Measurements from ENCODE around the gene AKAP1. TPM values are rescaled to one million over a fixed set of nuclear protein-coding genes. Genes with fewer than 3 reads are reported as not detected.
"Not testable (repeated sequence)": the region's sequence is repeated elsewhere in the genome, so short reads cannot be mapped to it uniquely, and the experiment has no call there.

Gene AKAP1
- total RNA-seq, 4 donors from 2014 or later: 23.3 to 62.4 (median 32.0) TPM

DNA sequence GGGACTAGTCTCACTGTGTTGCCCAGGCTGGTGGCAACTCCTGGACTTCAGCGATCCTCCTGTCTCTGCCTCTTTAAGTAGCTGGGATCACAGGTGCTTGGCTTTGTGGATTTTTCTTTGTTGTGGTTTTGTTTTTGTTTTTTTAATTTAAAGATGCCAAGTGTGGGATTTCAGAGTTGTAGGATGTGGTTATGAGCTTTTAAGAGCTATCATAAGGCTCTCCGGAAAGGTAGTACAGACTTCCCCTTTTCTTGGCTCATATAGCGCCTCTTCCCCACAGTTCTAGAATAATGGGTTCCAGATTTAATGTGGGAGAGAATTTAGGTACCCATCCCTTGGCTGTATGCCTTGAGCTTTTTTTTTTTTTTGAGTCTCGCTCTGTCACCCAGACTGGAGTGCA, 17.1 kb downstream of the AKAP1 start:
- Histone ChIP-seq H3K4me1 (peaks cover 0 to 23% (median 4%) of the 10 kb centered on the region in 4 donors), H3K9me3 (no peaks in the 10 kb centered on the region), H3K36me3 (peaks cover 0 to 20% (median 0%) of the 10 kb centered on the region in 3 donors), H3K27me3 (no peaks in the 10 kb centered on the region), H3K4me3 (no peak overlapping the region), H3K27ac (no peak overlapping the region)
- DNase-seq (ENCODE audit: low spot score in 2 of 2): no peak
- TF ChIP-seq EP300 (IDR thresholded peaks at IDR 0.05) (no peak), POLR2A (IDR thresholded peaks at IDR 0.05) (no peak)
- TF ChIP-seq, protein P1, sequence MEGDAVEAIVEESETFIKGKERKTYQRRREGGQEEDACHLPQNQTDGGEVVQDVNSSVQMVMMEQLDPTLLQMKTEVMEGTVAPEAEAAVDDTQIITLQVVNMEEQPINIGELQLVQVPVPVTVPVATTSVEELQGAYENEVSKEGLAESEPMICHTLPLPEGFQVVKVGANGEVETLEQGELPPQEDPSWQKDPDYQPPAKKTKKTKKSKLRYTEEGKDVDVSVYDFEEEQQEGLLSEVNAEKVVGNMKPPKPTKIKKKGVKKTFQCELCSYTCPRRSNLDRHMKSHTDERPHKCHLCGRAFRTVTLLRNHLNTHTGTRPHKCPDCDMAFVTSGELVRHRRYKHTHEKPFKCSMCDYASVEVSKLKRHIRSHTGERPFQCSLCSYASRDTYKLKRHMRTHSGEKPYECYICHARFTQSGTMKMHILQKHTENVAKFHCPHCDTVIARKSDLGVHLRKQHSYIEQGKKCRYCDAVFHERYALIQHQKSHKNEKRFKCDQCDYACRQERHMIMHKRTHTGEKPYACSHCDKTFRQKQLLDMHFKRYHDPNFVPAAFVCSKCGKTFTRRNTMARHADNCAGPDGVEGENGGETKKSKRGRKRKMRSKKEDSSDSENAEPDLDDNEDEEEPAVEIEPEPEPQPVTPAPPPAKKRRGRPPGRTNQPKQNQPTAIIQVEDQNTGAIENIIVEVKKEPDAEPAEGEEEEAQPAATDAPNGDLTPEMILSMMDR (IDR thresholded peaks at IDR 0.05): no peak
- 78 to 81% methylated on average over 4 of the region's 4 CpGs for WGBS, 2 donors

DNA sequence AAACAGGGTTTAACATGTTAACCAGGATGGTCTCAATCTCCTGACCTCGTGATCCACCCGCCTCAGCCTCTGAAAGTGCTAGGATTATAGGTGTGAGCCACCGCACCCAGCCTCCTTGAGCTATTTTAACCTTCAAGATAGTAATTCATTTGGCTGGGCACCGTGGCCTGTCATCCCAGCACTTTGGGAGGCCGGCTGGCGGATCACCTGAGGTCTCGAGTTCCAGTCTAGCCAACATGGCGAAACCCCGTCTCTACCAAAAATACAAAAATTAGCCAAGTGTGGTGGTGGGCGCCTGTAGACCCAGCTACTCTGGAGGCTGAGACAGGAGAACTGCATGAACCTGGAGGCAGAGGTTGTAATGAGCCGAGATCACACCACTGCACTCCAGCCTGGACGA, 17.6 kb downstream of the AKAP1 start:
- 93 to 95% methylated on average over 12 of the region's 12 CpGs for WGBS, 2 donors
- Histone ChIP-seq H3K4me1 (peaks cover 0 to 20% (median 4%) of the 10 kb centered on the region in 4 donors), H3K36me3 (peaks cover 0 to 20% (median 0%) of the 10 kb centered on the region in 3 donors)
- H3K9me3 ChIP-seq; DNase-seq (ENCODE audit: low spot score in 2 of 2); H3K27me3 ChIP-seq; H3K27ac ChIP-seq; H3K4me3 ChIP-seq: not testable (repeated sequence)

DNA sequence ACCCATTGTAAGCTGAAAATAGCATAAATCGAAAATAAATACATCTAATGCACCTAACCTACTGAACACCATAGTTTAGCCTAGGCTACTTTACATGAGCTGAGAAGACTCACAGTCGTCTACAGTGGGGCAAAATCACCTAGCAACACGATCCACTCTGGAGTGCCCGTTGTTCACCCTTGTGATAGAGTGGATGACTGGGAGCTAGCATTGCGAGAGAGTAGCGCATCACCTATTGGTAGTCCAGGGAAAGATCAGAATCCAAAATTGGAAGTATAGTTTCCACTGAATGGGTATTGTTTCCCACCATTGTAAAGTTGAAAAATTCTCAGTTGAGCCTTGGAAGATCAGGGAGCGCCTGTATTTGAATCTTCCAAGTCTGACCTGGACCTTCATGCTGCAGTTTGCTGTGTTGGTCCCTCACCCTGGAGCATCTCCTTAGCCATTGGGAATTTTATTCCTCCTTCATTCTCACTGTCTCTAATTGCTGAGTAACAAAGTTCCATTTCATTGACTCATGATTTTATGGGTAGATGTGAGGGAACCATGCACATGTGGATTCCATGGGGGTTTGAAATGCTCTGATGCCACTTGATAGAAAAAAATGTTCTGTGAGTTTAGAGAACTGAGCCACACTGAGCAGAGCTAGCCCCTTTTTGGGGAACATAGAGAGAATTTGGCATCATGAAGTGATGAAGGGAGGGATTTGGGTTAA, 19.6 kb downstream of the AKAP1 start:
- H3K4me3 ChIP-seq: no peak overlapping the region
- 81% methylated on average over 7 of the region's 7 CpGs for WGBS, 2 donors
- TF ChIP-seq, protein P1 (IDR thresholded peaks at IDR 0.05): no peak
- TF ChIP-seq EP300 (IDR thresholded peaks at IDR 0.05): no peak
- TF ChIP-seq POLR2A (IDR thresholded peaks at IDR 0.05): no peak
- H3K27ac ChIP-seq: no peak overlapping the region
- peaks cover 0 to 24% (median 0%) of the 10 kb centered on the region in 3 donors for H3K36me3 ChIP-seq
- no peaks in the 10 kb centered on the region for H3K27me3 ChIP-seq
- H3K9me3 ChIP-seq: no peaks in the 10 kb centered on the region
- peaks cover 0 to 15% (median 4%) of the 10 kb centered on the region in 4 donors for H3K4me1 ChIP-seq
- DNase-seq (ENCODE audit: low spot score in 2 of 2): no peak

DNA sequence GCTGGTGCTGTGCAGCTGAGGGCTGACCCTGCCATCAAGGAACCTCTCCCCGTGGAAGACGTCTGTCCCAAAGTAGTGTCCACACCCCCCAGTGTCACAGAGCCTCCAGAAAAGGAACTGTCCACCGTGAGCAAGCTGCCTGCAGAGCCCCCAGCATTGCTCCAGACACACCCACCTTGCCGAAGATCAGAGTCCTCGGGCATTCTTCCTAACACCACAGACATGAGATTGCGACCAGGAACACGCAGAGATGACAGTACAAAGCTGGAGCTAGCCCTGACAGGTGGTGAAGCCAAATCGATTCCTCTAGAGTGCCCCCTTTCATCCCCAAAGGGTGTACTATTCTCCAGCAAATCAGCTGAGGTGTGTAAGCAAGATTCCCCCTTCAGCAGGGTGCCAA, 20.5 kb downstream of the AKAP1 start:
- Histone ChIP-seq H3K27ac (no peak overlapping the region), H3K36me3 (peaks cover 0 to 24% (median 0%) of the 10 kb centered on the region in 3 donors)

DNA sequence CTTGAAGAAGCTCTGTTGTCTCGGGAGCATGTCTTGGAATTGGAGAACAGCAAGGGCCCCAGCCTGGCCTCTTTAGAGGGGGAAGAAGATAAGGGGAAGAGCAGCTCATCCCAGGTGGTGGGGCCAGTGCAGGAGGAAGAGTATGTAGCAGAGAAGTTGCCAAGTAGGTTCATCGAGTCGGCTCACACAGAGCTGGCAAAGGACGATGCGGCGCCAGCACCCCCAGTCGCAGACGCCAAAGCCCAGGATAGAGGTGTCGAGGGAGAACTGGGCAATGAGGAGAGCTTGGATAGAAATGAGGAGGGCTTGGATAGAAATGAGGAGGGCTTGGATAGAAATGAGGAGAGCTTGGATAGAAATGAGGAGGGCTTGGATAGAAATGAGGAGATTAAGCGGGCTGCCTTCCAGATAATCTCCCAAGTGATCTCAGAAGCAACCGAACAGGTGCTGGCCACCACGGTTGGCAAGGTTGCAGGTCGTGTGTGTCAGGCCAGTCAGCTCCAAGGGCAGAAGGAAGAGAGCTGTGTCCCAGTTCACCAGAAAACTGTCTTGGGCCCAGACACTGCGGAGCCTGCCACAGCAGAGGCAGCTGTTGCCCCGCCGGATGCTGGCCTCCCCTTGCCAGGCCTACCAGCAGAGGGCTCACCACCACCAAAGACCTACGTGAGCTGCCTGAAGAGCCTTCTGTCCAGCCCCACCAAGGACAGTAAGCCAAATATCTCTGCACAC, 21.2 kb downstream of the AKAP1 start:
- 89 to 92% methylated on average over 15 to 17 of the region's 17 CpGs for WGBS, 2 donors
- H3K27me3 ChIP-seq: no peaks in the 10 kb centered on the region
- no peak overlapping the region for H3K27ac ChIP-seq
- H3K9me3 ChIP-seq: no peaks in the 10 kb centered on the region
- H3K4me3 ChIP-seq: no peak overlapping the region
- DNase-seq (ENCODE audit: low spot score in 2 of 2): no peak
- TF ChIP-seq EP300 (IDR thresholded peaks at IDR 0.05): no peak
- TF ChIP-seq, protein P1 (IDR thresholded peaks at IDR 0.05): no peak
- TF ChIP-seq POLR2A (IDR thresholded peaks at IDR 0.05): no peak
- peaks cover 0 to 27% (median 8%) of the 10 kb centered on the region in 4 donors for H3K4me1 ChIP-seq
- H3K36me3 ChIP-seq: peaks cover 0 to 29% (median 0%) of the 10 kb centered on the region in 3 donors

More for the DNA sequence above, 20.5 kb downstream of the AKAP1 start:
- TF ChIP-seq, protein P1 (IDR thresholded peaks at IDR 0.05): no peak
- TF ChIP-seq EP300 (IDR thresholded peaks at IDR 0.05) (no peak), POLR2A (IDR thresholded peaks at IDR 0.05) (no peak)
- peaks cover 0 to 21% (median 8%) of the 10 kb centered on the region in 4 donors for H3K4me1 ChIP-seq
- no peak overlapping the region for H3K4me3 ChIP-seq
- H3K9me3 ChIP-seq: no peaks in the 10 kb centered on the region
- no peaks in the 10 kb centered on the region for H3K27me3 ChIP-seq
- WGBS, 2 donors: 92% methylated on average over 6 to 8 of the region's 8 CpGs
- DNase-seq (ENCODE audit: low spot score in 2 of 2): no peak
